Endometrial microvascular endothelial cells (primary cell): ENCODE results near the gene SPINT2. TPM values are rescaled to one million over a fixed set of nuclear protein-coding genes. Genes with fewer than 3 reads are reported as not detected.
"Not testable (repeated sequence)": the region's sequence is repeated elsewhere in the genome, so short reads cannot be mapped to it uniquely, and the experiment has no call there.

Experiments
- in situ Hi-C: cut with HindIII; loops from 2 replicates; pipeline ENCODE4 v1.10.0; 2017; ENCODE audit warnings: low sequenced_read_pairs, low pct_unique_long_range_greater_than_20kb; ENCODE audit errors: inconsistent ontology term
- total RNA-seq: library from RNA; depleted of rRNA; stranded (reverse); fragments of >200 nt; gene quantifications from one replicate; pipeline ENCODE4 v1.2.3, GENCODE V29; 2015; ENCODE audit errors: inconsistent ontology term

SPINT2 gene
- total RNA-seq, 1 donor from 2014 or later, result not detected

- in situ Hi-C loops, result no loop called here
These were observed 30.6 kb upstream of the SPINT2 start for GRCh38 chr19:38233740-38234251.

DNA sequence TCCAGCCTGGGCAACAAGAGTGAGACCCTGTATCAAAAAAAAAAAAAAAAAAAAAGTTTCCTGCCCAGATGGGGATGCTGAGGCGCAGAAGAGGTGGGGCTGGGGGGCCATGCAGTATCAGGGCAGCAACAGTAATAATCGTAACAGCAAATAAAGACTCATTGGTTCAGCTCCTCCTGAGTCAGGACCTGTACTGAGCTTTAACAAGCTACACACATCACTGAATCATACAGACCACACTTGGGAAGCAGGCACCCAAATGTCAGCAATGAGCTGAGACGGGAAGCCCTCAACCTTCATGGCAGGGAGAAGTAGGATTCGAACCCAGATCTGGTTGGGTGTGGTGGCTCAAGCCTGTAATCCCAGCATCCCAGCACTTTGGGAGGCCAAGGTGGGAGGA is 29.8 kb upstream of the SPINT2 start:
- in situ Hi-C loops, result no loop called here

DNA sequence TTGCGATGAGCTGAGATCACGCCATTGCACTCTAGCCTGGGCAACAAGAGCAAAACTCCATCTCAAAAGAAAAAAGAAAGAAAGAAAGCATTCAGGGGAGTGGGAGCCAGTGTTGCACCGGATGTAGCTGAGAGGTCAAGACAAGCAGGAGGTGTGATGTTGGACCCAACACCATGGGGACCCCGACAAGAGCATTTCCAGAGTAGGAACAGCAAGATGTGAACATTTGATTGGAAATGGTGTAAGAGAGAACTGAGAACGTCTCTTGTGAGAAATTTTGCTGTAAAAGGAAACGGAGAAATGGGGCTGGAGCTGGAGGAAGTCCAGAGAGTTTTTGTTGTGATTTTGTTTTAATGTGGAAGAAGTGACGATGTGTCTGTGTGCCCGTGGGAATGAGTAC is 24.6 kb upstream of the SPINT2 start:
- in situ Hi-C loops, result no loop called here

DNA sequence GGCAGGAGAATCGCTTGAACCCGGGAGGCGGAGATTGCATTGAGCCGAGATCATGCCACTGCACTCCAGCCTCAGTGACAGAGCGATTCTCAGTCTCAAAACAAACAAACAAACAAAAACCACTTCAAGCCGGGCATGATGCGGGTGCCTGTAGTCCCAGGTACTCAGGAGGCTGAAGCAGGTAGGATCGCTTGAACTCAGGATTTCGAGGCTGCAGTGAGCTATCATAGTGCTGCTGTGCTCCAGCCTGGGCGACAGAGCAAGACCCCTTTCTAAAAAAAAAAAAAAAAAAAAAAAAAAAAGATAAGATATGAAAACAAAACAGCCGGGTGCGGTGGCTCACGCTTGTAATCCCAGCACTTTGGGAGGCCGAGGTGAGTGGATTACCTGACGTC is 21.1 kb upstream of the SPINT2 start:
- in situ Hi-C loops, result no loop called here

DNA sequence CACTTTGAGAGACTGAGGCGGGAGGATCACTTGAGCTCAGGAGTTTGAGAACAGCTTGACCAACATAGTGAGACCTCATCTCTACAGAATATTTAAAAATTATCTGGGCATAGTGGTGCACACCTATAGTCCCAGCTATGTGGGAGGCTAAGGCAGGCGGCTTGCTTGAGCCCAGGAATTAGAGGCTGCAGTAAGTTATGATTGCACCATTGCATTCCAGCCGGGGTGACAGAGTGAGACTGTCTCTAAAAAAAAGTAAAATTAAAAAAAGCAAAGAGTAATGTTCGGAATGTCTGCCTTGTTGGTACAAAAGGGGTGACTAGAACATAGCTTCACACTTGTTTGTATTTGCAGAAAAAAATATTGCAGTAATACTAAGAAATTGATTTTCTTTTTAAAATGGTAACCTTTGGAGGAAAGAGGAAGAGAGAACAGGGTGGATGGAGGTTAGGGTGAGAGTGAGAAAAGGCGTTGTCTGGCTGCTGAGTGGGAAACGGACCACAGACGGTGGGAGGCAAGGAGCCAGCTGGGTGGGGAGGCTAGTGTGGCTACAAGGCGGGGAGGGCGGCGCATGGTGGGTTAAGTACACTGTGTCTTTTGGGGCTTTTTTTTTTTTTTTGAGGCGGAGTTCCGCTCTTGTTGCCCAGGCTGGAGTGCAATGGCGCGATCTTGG is 18.4 kb upstream of the SPINT2 start:
- in situ Hi-C loops, result no loop called here

- in situ Hi-C loops, result no loop called here
These were observed 17.2 kb upstream of the SPINT2 start for GRCh38 chr19:38247126-38247525.

DNA sequence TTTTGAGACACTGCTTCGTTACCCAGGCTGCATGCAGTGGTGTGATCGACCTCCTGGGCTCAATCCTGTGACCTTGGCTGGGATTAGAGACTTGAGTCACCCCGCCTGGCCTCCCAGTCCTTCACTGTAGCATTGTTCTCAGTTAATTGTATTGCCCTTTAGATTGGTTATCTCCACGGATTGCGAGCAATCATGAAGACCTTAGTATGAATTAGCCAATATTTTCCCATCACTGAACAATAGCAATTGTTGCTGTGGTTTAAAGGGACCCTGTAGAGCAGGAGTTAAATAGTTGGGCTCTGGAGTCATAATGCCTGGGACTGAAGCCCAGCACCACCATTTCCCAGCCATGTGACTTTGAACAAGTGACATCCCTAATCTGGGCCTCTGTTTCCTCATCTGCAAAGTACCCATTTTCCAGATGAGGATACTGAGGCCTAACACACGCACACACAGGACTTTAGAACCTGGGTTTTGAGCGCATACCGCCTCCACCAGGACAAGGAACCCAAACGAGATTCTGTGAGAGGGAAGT is 16.6 kb upstream of the SPINT2 start:
- in situ Hi-C loops, result no loop called here

GRCh38 chr19:38248421-38248820 is 16.0 kb upstream of the SPINT2 start:
- in situ Hi-C loops, result no loop called here

DNA sequence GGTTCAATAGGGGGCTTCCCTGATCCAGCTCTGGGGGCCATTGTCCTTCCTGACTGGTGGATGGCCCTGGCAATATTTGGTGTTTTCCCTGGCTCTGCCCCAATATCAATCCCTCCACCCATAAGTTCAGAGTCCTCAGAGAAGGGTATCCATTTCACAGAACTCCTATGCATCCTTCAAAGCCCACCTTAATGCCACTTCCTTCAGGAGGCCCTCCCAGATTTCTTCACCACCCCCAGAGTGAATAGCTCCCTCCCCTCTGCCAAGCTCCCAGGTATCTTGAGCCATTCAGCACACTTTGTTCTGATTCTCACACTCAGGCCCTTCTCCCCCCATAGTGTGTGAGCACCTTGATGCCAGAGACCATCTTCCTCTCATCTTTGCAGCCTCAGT is 13.9 kb upstream of the SPINT2 start:
- in situ Hi-C loops, result no loop called here

DNA sequence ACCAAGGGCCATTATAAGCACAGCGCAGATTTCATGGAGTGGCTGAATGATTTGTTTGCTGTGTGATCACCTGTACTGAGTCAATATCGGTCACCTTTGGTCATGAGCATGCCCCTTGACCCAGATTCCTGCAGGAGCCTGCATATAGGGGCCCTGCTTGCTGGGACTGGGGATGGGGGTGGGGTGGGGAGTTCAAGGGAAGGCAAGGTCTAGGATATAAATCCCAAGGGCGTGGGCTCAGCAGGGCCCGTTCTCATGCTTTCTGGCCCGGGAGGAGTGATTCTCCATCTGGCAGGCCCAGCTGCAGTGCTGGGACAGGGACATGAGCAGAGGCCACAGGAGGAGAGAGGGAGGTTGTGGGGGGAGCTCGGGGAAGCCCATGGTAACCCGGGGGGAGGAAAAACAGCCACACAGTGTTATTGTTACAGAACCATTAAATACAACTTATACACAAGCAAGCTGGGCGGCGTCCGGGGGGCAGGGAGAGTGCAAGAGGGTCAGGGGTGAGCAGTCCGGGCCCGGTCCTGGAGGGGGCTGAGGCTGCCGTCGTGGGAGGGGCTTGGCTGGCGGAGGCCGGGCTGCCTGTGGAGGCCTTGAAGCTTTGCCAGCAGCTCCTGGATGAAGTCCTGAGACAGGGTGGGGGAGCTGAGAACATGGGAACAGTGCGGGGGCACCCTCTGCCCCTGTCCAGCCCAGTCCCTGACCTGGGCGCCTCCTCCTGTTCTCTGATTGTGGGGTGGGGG is 13.4 kb upstream of the SPINT2 start:
- in situ Hi-C loops, result no loop called here

GRCh38 chr19:38251564-38252051 is 12.8 kb upstream of the SPINT2 start:
- in situ Hi-C loops, result no loop called here

DNA sequence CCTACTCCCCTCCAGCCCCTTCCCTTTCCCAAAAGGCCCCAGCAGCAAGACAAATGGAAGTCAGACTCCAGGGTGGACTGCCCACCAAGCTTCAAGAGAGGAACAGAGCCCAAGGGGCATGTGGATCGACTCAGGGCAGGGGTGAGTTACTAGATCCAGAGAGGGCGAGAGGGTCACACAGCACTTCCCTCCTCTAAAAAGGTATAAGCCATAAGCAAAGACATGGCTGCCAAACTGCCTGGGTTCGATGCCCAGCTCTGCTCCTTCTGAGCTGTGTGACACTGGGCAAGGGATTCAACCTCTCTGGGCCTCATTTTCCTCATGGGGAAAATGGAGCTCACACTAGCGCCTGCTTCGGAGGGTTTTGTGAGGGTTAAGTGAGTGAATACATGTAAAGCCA is 12.0 kb upstream of the SPINT2 start:
- in situ Hi-C loops, result no loop called here

GRCh38 chr19:38252941-38253691 is 11.3 kb upstream of the SPINT2 start:
- in situ Hi-C loops, result no loop called here

GRCh38 chr19:38253788-38254187 is 10.6 kb upstream of the SPINT2 start:
- in situ Hi-C loops, result no loop called here

DNA sequence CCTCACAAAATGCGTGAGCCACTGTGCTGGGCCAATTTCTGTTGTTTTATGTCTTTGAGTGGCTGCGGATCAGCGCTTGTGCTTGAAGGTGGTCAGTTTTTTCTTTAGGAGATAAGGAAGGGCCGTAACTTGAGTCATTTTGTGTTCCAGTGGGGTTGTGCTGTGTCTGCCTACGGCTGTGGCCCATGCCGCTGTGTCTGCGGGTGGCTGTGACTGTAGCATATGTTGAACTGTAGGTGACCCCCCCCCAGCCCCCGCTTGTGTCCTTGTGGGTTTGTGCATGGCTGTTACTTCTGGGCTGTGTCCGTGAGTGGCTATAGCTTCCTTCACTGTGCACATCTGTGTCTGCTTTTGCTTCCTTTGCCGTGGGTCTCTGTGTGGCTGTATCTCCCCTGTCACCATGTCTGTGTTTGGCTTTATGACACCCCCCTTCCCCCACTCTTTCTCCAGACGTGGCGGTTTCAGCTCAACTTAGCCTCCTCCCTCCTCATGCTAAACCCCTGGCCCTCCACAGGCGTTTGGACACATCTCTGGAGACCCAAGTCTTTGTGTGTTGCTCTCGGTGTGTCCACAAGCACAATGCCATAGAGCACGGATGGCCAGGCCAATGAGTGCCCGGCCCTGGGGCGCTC is 8.9 kb upstream of the SPINT2 start:
- in situ Hi-C loops, result no loop called here

DNA sequence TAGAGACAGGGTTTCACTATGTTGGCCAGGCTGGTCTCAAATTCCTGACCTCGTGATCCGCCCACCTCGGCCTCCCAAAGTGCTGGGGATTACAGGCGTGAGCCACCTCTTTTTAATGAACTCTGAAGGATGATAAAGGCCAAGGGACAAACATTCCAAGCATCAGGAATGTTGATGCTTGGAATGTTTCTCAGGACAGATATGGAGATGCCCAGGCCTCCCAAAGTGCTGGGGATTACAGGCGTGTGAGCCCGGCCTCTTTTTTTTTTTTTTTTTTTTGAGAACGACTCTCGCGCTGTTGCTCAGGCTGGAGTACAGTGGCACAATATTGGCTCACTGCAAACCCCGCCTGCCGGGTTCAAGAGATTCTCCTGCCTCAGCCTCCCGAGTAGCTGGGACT is 2.4 kb upstream of the SPINT2 start:
- in situ Hi-C loops, result not testable (repeated sequence)

DNA sequence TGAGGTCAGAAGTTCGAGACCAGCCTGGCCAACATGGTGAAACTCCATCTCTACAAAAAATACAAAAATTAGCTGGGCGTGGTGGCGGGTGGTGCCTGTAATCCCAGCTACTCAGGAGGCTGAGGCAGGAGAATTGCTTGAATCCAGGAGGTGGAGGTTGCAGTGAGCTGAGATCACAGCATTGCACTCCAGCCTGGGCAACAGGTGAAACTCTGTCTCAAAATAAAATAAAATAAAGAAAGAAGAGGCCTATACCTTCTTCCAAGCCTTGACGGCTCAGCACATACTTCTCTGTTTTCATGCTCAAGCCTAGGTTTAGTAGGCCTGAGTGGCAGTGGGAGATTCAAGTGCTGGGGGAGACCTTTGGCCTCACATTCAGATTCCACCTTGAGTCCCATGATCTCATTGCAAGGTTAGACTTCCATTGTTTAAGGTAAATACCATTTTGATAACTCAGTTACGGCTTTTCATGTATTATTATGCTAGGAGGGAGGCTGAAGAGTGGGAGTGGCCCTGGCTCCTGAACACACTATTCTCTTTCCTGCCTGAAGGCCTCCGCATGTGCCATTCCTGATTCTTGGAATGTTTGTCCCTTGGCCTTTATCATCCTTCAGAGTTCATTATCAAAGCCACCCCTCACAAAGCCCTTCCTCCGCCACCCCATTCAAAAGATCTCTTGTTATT is 1.6 kb upstream of the SPINT2 start:
- in situ Hi-C loops, result no loop called here

DNA sequence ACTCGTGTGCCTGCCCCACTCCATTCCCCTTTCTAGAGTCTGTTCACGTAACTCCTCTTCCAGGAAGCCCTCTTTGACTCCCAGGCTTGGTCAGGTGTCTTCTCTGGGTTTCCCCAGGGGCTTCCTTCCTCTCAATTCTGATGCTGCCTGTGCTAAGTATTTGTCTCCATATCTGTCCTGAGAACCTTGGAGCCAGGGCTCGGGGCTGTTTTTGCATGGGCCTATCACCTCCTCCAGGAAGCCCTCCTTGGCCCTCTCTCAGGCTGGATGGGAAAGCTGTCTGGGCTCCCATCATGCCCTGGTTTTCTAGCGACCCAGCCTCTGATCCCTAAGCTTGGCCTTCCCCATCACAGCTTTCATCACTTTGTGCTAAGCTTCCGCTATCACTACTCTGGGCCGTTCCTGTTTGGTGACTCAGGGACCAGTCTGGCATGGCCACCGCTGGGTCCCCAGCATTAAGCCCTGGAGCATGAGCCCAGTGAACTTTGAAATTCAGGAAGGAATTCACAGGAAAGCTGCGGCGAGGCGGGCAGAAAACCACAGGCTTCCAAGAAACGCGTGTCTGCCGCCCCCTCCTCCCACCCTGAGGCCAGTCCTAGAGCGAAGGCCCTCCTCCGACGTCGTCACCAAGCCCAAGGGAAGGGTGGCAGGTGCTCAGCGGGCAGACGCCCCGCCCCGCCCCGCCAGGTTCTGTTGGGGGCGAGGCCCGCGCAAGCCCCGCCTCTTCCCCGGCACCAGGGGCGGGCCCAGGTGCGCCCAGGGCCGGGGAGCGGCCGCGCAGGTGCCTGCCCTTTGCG is 486 bp upstream of the SPINT2 start:
- in situ Hi-C loops, result no loop called here
